WI38 (cell line): Measurements from ENCODE around the gene ANKRD12.

Experiments used
- H3K4me3 ChIP-seq: 2 replicates; pipeline ENCODE4 v1.5.1; 2011; ENCODE audit warnings: low read depth, mild to moderate bottlenecking, control low read depth, low read length
- TF ChIP-seq, protein P1 (sequence below): IDR thresholded peaks from 2 replicates; pipeline ENCODE4 v1.5.1; 2012; ENCODE audit warnings: low read depth, mild to moderate bottlenecking, control low read depth, low read length

Gene ANKRD12

DNA sequence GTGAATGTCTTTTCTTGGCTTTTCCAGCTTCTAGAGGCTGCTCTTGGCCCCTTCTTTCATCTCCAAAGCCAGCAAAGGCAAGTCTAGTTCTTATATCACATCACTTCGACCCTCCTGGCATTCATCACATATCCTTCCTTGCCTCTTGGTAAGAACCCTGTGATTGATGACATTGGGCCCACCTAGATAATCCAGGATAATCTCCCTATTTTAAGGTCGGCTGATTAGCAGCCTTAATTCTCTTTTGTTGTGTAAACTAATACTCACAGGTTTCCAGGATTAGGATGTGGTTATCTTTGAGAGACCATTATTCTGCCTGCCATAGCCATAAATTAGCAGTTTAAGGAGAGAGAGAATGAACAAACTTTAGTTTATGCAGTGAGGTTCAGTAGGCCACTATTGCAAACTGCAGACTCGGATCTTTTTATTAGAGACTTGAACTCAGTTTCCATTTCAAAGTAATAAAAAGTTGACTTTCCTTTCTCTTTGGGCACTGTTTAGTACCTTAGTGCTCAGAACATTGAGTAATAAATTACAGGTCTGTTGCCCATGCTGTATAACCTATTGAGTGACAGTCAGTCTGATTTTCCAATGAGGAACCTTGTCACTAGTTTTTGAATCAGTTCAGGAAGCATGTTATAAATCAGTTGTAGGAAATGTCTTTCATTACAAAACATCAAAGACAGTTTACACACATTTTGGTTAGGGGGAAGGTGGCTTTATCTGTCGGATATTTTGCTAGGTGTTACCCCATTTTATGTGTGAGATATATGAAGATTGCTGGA lies 29.6 kb upstream of the ANKRD12 start:
- no peak overlapping the region for H3K4me3 ChIP-seq
- TF ChIP-seq, protein P1, sequence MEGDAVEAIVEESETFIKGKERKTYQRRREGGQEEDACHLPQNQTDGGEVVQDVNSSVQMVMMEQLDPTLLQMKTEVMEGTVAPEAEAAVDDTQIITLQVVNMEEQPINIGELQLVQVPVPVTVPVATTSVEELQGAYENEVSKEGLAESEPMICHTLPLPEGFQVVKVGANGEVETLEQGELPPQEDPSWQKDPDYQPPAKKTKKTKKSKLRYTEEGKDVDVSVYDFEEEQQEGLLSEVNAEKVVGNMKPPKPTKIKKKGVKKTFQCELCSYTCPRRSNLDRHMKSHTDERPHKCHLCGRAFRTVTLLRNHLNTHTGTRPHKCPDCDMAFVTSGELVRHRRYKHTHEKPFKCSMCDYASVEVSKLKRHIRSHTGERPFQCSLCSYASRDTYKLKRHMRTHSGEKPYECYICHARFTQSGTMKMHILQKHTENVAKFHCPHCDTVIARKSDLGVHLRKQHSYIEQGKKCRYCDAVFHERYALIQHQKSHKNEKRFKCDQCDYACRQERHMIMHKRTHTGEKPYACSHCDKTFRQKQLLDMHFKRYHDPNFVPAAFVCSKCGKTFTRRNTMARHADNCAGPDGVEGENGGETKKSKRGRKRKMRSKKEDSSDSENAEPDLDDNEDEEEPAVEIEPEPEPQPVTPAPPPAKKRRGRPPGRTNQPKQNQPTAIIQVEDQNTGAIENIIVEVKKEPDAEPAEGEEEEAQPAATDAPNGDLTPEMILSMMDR, result no peak

DNA sequence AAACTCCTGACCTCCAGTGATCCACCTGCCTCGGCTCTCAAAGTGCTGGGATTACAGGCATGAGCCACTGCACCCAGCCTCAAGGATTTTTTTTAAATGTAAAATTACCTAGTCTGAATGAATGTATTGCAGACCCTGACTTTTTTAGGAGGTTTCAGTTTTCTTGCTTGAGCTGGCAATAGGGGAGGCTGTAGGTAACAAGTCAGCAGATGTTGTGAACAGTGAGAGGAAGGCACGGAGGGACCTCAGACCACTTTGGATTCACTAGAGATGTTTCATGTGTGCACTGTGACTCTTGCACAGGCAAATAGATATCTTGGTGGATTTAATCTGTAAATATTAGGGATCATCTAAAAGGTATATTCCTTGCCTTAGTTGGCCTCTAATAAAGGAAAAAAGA lies 27.7 kb upstream of the ANKRD12 start:
- TF ChIP-seq, protein P1, result no peak
- H3K4me3 ChIP-seq, result no peak overlapping the region

DNA sequence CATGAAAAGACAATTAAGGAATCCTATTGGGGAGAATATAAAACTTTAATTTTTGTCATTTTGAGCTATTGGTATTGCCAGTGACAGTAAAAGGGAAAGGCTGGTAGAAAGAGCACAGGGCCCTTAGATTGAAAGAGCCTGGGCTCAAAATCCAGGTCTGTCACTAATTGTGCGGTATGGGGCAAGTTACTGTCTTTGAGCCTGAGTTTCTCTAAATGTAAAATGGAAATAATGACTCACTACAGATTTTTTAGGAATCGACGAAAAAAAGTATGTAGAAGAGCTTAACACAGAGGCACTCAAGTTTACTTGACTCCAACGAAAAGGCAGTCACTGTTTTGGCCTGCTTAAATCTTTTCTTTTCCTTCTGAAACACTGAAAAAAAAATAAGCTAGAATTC lies 27.1 kb upstream of the ANKRD12 start:
- H3K4me3 ChIP-seq, result no peak overlapping the region
- TF ChIP-seq, protein P1, result no peak

DNA sequence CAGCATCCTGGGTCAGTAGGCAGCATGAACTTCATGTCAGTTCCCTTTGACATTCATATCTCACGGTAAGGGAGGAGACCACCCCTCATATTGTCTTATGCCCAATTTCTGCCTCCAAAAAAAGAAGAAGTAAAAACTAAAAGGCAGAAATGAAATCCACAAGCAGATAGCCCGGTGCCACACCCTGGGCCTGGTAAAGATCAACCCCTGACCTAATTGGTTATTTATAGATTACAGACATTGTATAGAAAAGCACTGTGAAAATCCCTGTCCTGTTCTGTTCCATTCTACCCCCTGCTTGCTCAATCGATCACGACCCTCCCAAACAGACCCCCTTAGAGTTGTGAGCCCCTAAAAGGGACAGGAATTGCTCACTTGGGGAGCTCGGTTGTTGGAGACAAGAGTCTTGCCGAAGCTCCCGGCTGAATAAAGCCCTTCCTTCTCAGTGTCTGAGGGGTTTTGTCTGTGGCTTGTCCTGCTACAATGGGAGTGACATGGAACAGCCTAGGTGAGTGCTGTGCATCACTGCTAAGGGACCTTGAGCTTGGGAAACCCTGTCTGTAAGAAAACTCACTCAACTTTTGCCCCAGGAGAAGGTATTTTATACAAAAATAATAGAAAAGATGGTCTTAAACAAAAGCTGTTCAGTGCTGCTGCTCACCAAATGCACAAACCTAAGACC lies 23.0 kb upstream of the ANKRD12 start:
- H3K4me3 ChIP-seq, result no peak overlapping the region
- TF ChIP-seq, protein P1, result no peak

DNA sequence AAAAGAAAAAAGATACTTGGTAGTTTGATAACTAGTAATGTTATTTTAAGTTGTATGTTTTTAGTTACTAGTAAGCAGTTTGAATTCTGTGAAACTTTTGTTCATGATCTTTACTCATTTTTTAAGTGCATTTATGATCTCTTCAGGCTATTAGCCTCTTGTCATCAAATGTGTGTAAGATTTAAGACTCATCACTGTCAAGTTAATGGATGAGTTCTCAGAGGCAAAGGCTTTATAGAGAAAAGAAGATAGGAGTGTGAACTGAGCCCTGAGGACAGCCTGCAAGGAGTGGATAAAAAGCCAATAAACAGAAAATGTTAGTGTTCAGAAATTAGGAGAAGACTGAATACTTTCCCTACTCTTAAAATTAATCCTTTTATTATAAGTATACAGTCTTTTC lies 20.6 kb upstream of the ANKRD12 start:
- TF ChIP-seq, protein P1, result no peak
- no peak overlapping the region for H3K4me3 ChIP-seq

DNA sequence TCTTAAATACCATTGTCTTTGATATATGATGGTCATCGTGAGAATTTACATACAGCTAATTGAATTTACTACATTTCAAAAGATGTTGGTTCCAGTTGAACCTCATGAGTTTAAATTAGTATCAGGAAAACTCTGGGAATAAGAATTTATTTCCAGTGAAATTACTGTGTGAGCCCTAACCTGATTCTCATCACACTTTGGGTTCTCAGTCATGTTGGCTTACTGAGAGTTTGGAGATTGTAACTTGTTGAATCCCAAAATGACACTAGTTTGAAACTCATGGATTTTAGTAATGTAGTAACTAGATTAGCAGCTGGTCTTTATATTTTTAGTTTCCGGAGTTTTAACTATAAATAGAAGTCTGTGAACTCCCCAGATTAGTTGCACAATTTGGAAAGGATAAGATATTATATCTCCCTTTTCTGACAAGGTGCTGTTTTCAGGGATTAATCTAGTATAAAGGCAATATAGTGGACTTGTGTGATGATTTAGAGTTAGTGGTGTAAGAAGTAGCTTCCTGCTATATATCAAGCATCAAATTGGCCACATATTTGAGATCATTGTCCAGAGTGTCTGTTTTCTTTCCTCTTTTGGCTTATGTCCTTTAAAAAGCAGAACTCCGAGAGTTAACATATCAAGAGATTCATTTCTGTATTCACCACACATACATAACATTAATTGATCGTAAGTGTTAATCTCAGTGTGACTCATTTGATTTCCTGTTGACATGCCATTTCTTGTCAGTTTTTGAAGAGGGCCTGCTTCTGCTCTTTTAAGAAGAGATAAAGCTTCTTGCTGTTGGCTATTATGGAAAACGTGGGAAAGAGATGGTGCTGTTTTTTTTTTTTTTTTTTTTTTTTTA lies 18.4 kb upstream of the ANKRD12 start:
- TF ChIP-seq, protein P1, result no peak
- no peak overlapping the region for H3K4me3 ChIP-seq
